Progenitor cell of endocrine pancreas (in vitro differentiated cells): ENCODE results near the gene SMIM35. TPM values are rescaled to one million over a fixed set of nuclear protein-coding genes. Genes with fewer than 3 reads are reported as not detected.

ENCODE experiments used
- DNase-seq: peaks from one replicate; pipeline ENCODE4 v3.0.0; 2021; ENCODE audit warnings: low spot score; ENCODE audit not compliant: unreplicated experiment
- H3K27ac Mint-ChIP-seq: 2 replicates; pipeline ENCODE4 v1.8.0; 2021; ENCODE audit warnings: mild to moderate bottlenecking, moderate library complexity, mixed read lengths
- H3K27me3 Mint-ChIP-seq: 2 replicates; pipeline ENCODE4 v1.8.0; 2021; ENCODE audit warnings: mixed read lengths
- H3K36me3 Mint-ChIP-seq: 2 replicates; pipeline ENCODE4 v1.8.0; 2022; ENCODE audit warnings: mixed read lengths; ENCODE audit not compliant: insufficient read depth
- H3K4me1 Mint-ChIP-seq: 2 replicates; pipeline ENCODE4 v1.8.0; 2021; ENCODE audit warnings: low read depth, mixed read lengths
- H3K4me3 Mint-ChIP-seq: 2 replicates; pipeline ENCODE4 v1.8.0; 2021; ENCODE audit warnings: low read depth, mild to moderate bottlenecking, moderate library complexity, mixed read lengths
- H3K9me3 Mint-ChIP-seq: 2 replicates; pipeline ENCODE4 v1.8.0; 2021; ENCODE audit warnings: low read depth, mixed read lengths
- CTCF ChIP-seq: fragments of 200-600 bp; sonication (generic); IDR thresholded peaks from one replicate; pipeline ENCODE4 v1.5.0; 2021; ENCODE audit warnings: antibody characterized with exemption, mild to moderate bottlenecking; ENCODE audit not compliant: unreplicated experiment
- total RNA-seq: library from RNA; stranded (reverse); gene quantifications from 2 replicates; pipeline ENCODE4 v1.2.1, GENCODE V29; 2021

SMIM35 gene
- total RNA-seq, 1 donor from 2014 or later = not detected

DNA sequence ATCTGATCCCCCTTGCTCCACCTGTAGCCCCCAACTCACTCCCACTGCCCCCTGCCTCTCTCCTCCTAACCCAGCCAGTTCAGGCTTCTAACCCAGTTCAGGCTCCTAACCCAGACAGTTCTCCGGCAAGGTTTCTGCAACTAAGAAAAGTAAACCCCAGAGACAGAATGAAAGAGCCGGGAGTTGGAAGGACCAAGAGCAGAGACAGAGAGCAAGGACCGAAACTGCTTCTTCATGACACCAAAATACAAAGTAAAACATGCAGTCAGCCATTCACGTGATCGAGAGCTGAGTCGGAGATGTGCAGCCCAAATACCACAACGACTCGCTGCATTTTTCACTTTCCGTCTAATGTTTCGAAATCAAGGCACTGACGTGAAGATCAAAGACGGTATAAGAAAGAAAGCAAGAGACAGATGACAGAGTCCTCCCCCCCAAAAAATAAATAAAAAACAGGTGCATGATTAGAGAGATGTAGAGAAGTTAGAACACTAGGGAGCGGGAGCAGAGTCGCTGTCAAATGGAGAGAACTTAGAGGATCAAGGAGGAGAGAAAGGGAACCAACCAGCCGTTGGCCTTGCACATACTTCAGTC is 99.7 kb downstream of the SMIM35 start:
- no peak for TF ChIP-seq CTCF
- Mint-ChIP-seq H3K9me3 (no peaks in the 10 kb centered on the region), H3K4me1 (no peaks in the 10 kb centered on the region), H3K4me3 (peak overlapping the region; percentile 22), H3K27ac (no peak overlapping the region), H3K27me3 (peaks cover 61% of the 10 kb centered on the region), H3K36me3 (no peaks in the 10 kb centered on the region)
- DNase-seq = no peak

DNA sequence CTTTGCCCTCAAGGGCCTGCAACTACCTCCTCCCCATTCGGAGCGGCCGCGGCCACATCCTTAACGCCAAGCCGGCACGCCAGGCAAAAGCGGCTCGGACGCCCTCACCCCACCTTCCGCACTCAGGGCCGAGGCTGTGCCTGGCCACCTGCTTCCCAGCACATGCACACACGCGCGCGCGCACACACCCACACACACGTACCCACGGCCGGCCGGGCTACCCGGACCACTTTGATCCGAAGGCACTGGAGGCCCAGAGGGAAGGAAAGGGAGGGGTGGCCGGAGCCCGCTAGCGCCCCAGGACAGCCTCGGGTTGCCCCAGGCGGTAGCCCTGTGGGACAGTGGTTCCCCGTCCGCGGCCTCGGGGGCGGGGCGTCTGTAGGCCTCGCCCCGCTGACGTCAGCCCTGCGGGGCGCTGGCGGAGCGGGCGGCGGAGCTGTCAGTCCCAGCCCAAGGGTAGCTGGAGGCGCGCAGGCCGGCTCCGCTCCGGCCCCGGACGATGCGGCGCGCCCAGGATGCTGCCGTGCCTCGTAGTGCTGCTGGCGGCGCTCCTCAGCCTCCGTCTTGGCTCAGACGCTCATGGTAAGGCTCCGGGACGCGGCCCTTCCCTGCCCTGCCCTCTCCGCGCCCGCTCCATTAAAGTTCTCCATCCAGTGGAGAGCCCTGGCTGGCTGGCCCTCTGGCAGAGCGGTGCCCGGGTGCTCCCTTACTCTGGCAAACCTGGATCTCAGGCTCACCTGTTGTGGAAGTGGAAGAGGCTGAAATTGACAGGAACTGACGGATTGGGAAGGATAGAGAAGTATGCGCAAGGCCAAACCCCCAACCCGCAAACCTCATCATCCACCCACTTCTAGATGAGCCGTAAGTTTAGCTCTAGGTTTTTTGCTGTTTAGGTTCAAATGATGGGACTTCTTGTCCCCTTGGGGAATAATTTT is 100.5 kb downstream of the SMIM35 start, which contains the start of gene IL10RA:
TSS of gene IL10RA (plus strand) at position 442 of the 935 bp plus-strand sequence. CDS start at position 516, 74 bp downstream.
- peaks cover 63% of the 10 kb centered on the region for H3K27me3 Mint-ChIP-seq
- DNase-seq = peak; percentile 76
- H3K4me1 Mint-ChIP-seq = no peaks in the 10 kb centered on the region
- no peaks in the 10 kb centered on the region for H3K36me3 Mint-ChIP-seq
- H3K4me3 Mint-ChIP-seq = peak within 1 kb of the TSS; percentile 83
- peak; percentile 18 for TF ChIP-seq CTCF
- H3K27ac Mint-ChIP-seq = peak within 1 kb of the TSS; percentile 38
- no peaks in the 10 kb centered on the region for H3K9me3 Mint-ChIP-seq

DNA sequence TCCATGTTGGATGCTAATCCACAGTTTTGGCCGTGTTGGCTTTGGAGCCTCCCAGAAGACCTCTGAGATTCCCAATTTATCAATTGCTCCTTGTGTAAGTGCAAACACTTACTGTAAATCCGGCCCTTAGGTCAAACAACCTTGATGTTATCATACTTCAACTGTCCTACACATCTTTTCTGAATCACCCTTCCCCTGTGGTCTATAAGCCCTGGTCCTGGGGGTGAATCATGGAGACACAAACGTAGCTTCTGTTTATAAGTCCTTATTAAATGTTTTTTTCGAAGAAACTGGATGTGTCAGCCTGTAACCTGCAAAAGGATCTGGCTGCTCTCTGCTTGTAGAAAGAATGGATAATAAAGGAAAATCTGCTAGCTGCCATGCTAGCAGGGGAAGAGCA is 102.3 kb downstream of the SMIM35 start:
- no peaks in the 10 kb centered on the region for H3K4me1 Mint-ChIP-seq
- peaks cover 65% of the 10 kb centered on the region for H3K27me3 Mint-ChIP-seq
- TF ChIP-seq CTCF = no peak
- H3K4me3 Mint-ChIP-seq = peak overlapping the region; percentile 62
- H3K9me3 Mint-ChIP-seq = no peaks in the 10 kb centered on the region
- H3K27ac Mint-ChIP-seq = no peak overlapping the region
- no peak for DNase-seq
- H3K36me3 Mint-ChIP-seq = no peaks in the 10 kb centered on the region

DNA sequence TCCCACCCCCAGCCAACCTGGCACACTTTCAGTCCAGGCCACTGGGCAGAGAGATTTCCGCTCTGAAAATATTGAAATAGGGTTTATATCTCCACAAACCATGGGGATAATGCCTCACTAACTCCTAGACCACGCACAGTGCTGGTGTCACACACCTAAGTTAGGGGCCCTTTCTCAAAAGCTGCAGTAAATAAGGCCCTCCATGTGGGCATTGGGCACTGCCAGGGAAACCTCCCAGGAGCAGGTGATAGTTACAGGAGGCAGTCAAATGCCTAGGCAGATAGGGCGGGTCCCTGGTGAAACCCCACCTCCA is 103.6 kb downstream of the SMIM35 start:
- Mint-ChIP-seq H3K36me3 (no peaks in the 10 kb centered on the region), H3K27me3 (peaks cover 53% of the 10 kb centered on the region), H3K9me3 (no peaks in the 10 kb centered on the region), H3K4me3 (no peak overlapping the region), H3K27ac (no peak overlapping the region), H3K4me1 (no peaks in the 10 kb centered on the region)
- TF ChIP-seq CTCF = no peak
- DNase-seq = no peak

DNA sequence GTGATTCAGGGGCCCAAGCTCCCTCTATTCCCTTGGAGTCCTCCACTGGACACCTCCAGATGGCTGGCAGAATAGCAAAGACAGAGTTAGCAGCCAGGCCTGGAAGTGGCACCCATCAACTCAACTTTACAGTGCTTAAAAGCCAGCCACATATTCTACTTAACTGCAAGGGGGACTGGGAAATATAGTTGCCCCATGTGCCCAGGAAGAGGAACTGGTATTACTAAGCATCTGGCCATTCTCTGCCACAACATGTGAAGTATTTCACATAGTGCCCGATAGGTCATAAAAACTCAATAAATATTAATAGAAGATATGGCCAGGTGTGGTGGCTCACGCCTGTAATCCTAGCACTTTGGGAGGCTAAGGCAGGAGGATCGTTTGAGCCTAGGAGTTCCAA is 106.0 kb downstream of the SMIM35 start:
- H3K27ac Mint-ChIP-seq = no peak overlapping the region
- DNase-seq = no peak
- no peaks in the 10 kb centered on the region for H3K4me1 Mint-ChIP-seq
- no peak overlapping the region for H3K4me3 Mint-ChIP-seq
- H3K36me3 Mint-ChIP-seq = no peaks in the 10 kb centered on the region
- H3K9me3 Mint-ChIP-seq = no peaks in the 10 kb centered on the region
- peaks cover 32% of the 10 kb centered on the region for H3K27me3 Mint-ChIP-seq
- TF ChIP-seq CTCF = no peak
